ENCODE data around the gene OR52D1.

Gene OR52D1

GRCh38 chr11:5488385-5488784 is at the start of gene OR52D1:
Gene OR52D1 (plus strand): TSS chr11:5488685. CDS start chr11:5488707, 22 bp downstream.
- DNase-seq: no peak

GRCh38 chr11:5441414-5441813 is 47.1 kb upstream of the OR52D1 start, which contains the start of gene OR51I1:
Gene OR51I1 (minus strand): TSS chr11:5441514. CDS start chr11:5441514, 0 bp downstream.
- DNase-seq: no peak

- no peak for DNase-seq
Observed at GRCh38 chr11:5443835-5444393, 44.6 kb upstream of the OR52D1 start.

GRCh38 chr11:5449023-5449422 is 39.5 kb upstream of the OR52D1 start, which contains the start of gene OR51I2:
Gene OR51I2 (plus strand): TSS chr11:5449323. CDS start chr11:5453489, 4,166 bp downstream.
- no peak for DNase-seq

DNA sequence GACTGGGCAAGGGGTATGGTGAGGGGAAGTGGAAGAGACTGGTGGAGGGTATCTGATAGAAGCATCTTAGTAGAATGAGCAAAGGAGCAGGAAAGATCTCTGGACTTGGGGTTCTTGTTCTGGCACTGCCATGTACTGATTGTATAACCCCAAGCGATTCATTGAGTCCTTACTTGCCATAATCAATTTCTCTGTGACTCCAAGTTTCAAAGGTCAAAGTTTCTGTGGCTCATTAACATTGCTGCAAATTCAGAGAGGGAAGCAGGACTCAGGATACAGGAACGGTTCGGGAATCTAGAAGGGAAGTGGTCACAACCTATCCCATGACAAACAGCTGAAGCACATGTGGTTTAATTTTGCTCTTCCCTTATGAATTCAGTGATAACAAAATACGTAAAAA is 39.1 kb upstream of the OR52D1 start:
- no peak for DNase-seq

GRCh38 chr11:5460983-5461621 is 27.4 kb upstream of the OR52D1 start:
- no peak for DNase-seq

GRCh38 chr11:5467527-5467926 is 21.0 kb upstream of the OR52D1 start:
- no peak for DNase-seq

DNA sequence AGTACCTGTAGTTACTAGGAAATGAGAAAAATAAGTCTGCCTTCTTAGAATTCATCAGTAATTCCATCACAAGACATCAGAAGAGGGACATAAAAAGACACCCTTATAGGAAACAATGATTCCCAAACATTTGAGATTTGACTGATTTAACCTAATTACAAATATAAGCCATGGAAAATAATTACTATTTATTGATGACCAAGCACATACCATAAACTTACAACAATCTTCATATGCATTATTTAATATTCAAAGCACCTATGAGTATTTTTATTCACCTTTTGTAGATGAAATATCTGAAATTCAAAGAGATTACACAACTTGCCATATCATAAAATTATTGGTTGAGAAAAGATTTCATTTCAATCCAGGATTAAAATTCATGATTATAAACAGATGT is 14.6 kb upstream of the OR52D1 start:
- DNase-seq: no peak

GRCh38 chr11:5476186-5476819 is 12.2 kb upstream of the OR52D1 start:
- no peak for DNase-seq

GRCh38 chr11:5486003-5486402 is 2.5 kb upstream of the OR52D1 start:
- DNase-seq: no peak

DNA sequence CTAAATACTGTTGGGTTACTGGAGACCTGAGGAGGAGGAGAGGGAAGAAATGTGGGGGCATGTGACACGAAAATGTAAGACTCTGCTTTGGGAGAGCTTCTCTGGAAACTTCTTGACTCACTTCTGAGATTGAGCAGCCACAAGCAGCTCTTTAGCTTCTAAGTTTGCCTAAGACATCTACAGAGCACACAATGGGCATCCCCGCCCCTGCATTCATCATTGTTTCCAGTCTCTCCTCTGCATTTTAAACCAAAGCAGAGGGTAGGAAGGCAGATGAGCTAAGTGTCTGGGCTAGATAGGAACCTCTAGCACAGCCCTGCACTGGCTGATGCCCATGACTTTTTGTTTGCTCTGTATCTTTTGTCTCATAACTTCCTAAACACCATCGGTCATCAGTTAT is 2.1 kb upstream of the OR52D1 start:
- no peak for DNase-seq

GRCh38 chr11:5488798-5489399 is 414 bp downstream of the OR52D1 start:
- DNase-seq: no peak

DNA sequence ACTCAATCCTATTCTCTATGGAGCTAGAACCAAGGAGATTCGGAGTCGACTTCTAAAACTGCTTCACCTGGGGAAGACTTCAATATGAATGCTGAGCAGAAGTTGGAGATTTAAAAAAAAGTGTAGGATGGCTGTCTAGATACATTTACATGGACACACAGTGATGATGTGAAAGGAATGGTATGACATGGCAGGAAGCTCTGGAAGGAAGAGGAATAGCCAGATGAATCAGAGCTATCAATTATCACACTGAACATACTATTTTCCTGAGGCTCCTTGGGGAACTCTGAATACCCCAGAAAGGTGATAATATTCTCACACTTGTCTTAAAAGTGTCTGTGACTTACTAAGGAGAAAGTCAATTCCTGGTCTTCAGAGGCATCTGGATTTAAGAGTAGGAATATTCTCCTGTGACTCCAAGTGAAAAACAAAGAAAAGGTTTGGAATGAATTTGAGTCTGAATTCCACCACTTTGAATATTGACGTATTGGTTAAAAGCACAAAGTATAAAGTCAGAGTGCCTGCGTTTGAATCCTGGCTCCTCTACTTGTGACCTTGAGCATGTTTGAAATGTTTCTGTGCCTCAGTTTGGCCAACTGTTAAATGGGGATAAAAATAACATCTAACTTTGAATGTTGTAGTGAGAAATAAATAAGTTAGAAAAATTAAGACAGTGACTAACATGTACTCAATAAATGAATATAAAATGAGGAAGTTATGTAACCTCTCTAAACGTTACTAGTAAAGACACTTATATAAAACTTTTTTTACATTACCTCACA is 1.3 kb downstream of the OR52D1 start:
- no peak for DNase-seq

GRCh38 chr11:5499671-5500070 is 11.2 kb downstream of the OR52D1 start:
- no peak for DNase-seq

GRCh38 chr11:5500393-5500801 is 11.9 kb downstream of the OR52D1 start:
- DNase-seq: no peak

GRCh38 chr11:5504403-5504921 is 16.0 kb downstream of the OR52D1 start:
- DNase-seq: no peak

- DNase-seq: no peak
Observed at GRCh38 chr11:5505363-5506048, 17.0 kb downstream of the OR52D1 start.

- DNase-seq: no peak
Observed at GRCh38 chr11:5507177-5507932, 18.9 kb downstream of the OR52D1 start.

GRCh38 chr11:5507933-5508305 is 19.4 kb downstream of the OR52D1 start:
- DNase-seq: no peak

DNA sequence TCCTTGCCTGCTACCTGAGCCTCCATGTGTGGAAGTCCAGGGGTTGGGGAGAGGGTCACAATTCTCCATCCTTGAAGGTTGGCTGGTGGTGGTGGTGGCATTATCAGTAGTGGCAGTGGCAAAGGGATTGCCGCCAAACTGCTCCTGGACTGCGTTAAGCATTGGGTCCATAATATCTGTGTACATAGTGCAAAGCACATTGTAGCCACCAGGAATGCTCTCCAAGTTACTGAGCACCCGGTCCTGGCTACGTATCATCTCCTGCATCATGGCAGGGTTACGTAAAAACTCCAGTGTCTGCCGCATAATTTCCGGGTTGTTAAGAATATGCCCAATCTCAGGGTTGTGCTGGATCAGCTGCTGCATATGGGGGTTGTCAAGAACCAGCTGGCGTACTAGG is 20.1 kb downstream of the OR52D1 start:
- no peak for DNase-seq

GRCh38 chr11:5509803-5510202 is 21.3 kb downstream of the OR52D1 start, which contains the start of gene UBQLN3:
Gene UBQLN3 (minus strand): TSS chr11:5509957. CDS start chr11:5509558, 399 bp downstream.
- no peak for DNase-seq
